DOHH2 (cell line): ENCODE data around the gene NUSAP1.

Experiments used
- H3F3A ChIP-seq: fragments of 200-600 bp; sonication (generic), shearing (Covaris generic); 2 replicates; pipeline ENCODE4 v1.6.0; 2016; ENCODE audit warnings: antibody characterized with exemption, mild to moderate bottlenecking; ENCODE audit not compliant: control insufficient read depth, insufficient read depth
- H3K27ac ChIP-seq: fragments of 200-600 bp; sonication (generic); 2 replicates; pipeline ENCODE4 v1.5.1; 2014; ENCODE audit warnings: low read depth, mild to moderate bottlenecking, low read length, moderate library complexity
- H3K27me3 ChIP-seq: fragments of 200-600 bp; sonication (generic); 2 replicates; pipeline ENCODE4 v1.6.1; 2014; ENCODE audit warnings: mild to moderate bottlenecking, low read length, mixed read lengths; ENCODE audit not compliant: control insufficient read depth
- H3K36me3 ChIP-seq: fragments of 200-600 bp; sonication (generic); 2 replicates; pipeline ENCODE4 v1.6.1; 2014; ENCODE audit warnings: mild to moderate bottlenecking, low read length, moderate library complexity, mixed read lengths; ENCODE audit not compliant: control insufficient read depth
- H3K4me1 ChIP-seq: fragments of 200-600 bp; sonication (generic); 2 replicates; pipeline ENCODE4 v1.6.1; 2014; ENCODE audit warnings: mild to moderate bottlenecking, low read length, mixed read lengths; ENCODE audit not compliant: control insufficient read depth
- H3K4me2 ChIP-seq: fragments of 200-600 bp; sonication (generic); 2 replicates; pipeline ENCODE4 v1.6.0; 2014; ENCODE audit warnings: mild to moderate bottlenecking, low read length, moderate library complexity
- H3K4me3 ChIP-seq: fragments of 200-600 bp; sonication (generic); 2 replicates; pipeline ENCODE4 v1.5.1; 2014; ENCODE audit warnings: mild to moderate bottlenecking, low read length, mixed read lengths
- H3K79me2 ChIP-seq: fragments of 200-600 bp; sonication (generic); 2 replicates; pipeline ENCODE4 v1.6.1; 2014; ENCODE audit warnings: mild to moderate bottlenecking, low read length, mixed read lengths; ENCODE audit not compliant: control insufficient read depth
- H3K9me2 ChIP-seq: fragments of 200-600 bp; sonication (generic); replicated peaks from 2 replicates; pipeline ENCODE4 v1.6.1; 2014; ENCODE audit warnings: mild to moderate bottlenecking, low read length, mixed read lengths; ENCODE audit not compliant: control insufficient read depth
- H3K9me3 ChIP-seq: fragments of 200-600 bp; sonication (generic); 2 replicates; pipeline ENCODE4 v1.6.1; 2014; ENCODE audit warnings: antibody characterized with exemption, low read length, mixed read lengths; ENCODE audit not compliant: control insufficient read depth, insufficient read depth
- H4K20me1 ChIP-seq: fragments of 200-600 bp; sonication (generic); 2 replicates; pipeline ENCODE4 v1.6.0; 2014; ENCODE audit warnings: low read depth, mild to moderate bottlenecking, antibody characterized with exemption, low read length, moderate library complexity; ENCODE audit not compliant: control insufficient read depth, insufficient read depth
- EZH2phosphoT487 ChIP-seq: fragments of 200-600 bp; sonication (generic); IDR thresholded peaks from 2 replicates; pipeline ENCODE4 v1.6.1; 2017; ENCODE audit warnings: borderline replicate concordance, mild to moderate bottlenecking, antibody characterized with exemption, low read length, moderate library complexity, mixed read lengths
- TF ChIP-seq, protein P1 (sequence below): fragments of 200-600 bp; sonication (generic); IDR thresholded peaks from one replicate; pipeline ENCODE4 v1.5.1; 2014; ENCODE audit warnings: antibody characterized with exemption, mild to moderate bottlenecking, low read depth, low read length; ENCODE audit not compliant: poor library complexity, severe bottlenecking

NUSAP1 gene

GRCh38 chr15:41337631-41338522 lies 5.2 kb downstream of the NUSAP1 start:
- Histone ChIP-seq H4K20me1 (peaks cover 31% of the 10 kb centered on the region; the same call in 1 of the 2 replicates), H3K36me3 (peaks cover 84% of the 10 kb centered on the region), H3K4me1 (peaks cover 25% of the 10 kb centered on the region), H3K4me3 (no peak overlapping the region), H3K79me2 (peaks cover 100% of the 10 kb centered on the region), H3F3A (peaks cover 3% of the 10 kb centered on the region; the same call in 1 of the 2 replicates), H3K27ac (no peak overlapping the region), H3K4me2 (no peak overlapping the region), H3K27me3 (no peaks in the 10 kb centered on the region), H3K9me3 (no peaks in the 10 kb centered on the region), H3K9me2 (no peaks in the 10 kb centered on the region)
- no peak for TF ChIP-seq EZH2phosphoT487
- TF ChIP-seq, protein P1, sequence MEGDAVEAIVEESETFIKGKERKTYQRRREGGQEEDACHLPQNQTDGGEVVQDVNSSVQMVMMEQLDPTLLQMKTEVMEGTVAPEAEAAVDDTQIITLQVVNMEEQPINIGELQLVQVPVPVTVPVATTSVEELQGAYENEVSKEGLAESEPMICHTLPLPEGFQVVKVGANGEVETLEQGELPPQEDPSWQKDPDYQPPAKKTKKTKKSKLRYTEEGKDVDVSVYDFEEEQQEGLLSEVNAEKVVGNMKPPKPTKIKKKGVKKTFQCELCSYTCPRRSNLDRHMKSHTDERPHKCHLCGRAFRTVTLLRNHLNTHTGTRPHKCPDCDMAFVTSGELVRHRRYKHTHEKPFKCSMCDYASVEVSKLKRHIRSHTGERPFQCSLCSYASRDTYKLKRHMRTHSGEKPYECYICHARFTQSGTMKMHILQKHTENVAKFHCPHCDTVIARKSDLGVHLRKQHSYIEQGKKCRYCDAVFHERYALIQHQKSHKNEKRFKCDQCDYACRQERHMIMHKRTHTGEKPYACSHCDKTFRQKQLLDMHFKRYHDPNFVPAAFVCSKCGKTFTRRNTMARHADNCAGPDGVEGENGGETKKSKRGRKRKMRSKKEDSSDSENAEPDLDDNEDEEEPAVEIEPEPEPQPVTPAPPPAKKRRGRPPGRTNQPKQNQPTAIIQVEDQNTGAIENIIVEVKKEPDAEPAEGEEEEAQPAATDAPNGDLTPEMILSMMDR = no peak

GRCh38 chr15:41340189-41340695 lies 7.6 kb downstream of the NUSAP1 start:
- H3K4me3 ChIP-seq = no peak overlapping the region
- H3K36me3 ChIP-seq = peaks cover 86% of the 10 kb centered on the region
- H3K9me3 ChIP-seq = no peaks in the 10 kb centered on the region

DNA sequence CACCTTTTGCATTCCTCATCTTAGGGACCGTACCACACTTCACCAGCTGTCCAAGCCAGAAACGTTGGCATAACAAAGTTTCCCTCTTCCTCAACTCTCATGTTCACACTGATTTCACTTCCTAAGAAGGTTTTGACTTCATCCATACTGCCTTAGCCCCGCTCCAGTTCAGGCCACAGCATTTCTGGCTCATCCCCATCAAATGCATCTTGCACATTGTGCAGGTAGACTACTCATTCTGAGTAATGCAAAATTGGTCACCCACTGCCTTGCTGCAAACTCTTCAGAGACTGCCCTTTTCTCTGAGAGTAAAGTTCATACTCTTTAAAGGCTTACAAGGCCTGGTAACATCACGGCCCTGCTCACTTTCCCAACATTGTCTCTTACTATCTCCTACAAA lies 8.8 kb downstream of the NUSAP1 start:
- no peaks in the 10 kb centered on the region for H3F3A ChIP-seq
- H3K36me3 ChIP-seq = peaks cover 95% of the 10 kb centered on the region
- H3K4me1 ChIP-seq = peaks cover 14% of the 10 kb centered on the region
- no peaks in the 10 kb centered on the region for H3K9me2 ChIP-seq
- no peak overlapping the region for H3K27ac ChIP-seq
- H3K4me2 ChIP-seq = no peak overlapping the region
- H3K4me3 ChIP-seq = no peak overlapping the region
- no peaks in the 10 kb centered on the region for H3K9me3 ChIP-seq
- TF ChIP-seq, protein P1 = no peak
- TF ChIP-seq EZH2phosphoT487 = no peak
- H3K27me3 ChIP-seq = no peaks in the 10 kb centered on the region
- H3K79me2 ChIP-seq = peaks cover 97% of the 10 kb centered on the region
- H4K20me1 ChIP-seq = peaks cover 23% of the 10 kb centered on the region; the same call in 1 of the 2 replicates

More at GRCh38 chr15:41340189-41340695, 7.6 kb downstream of the NUSAP1 start:
- TF ChIP-seq, protein P1 = no peak
- TF ChIP-seq EZH2phosphoT487 = no peak
- H3K4me2 ChIP-seq = no peak overlapping the region
- H3K79me2 ChIP-seq = peaks cover 99% of the 10 kb centered on the region
- no peaks in the 10 kb centered on the region for H3K9me2 ChIP-seq
- no peaks in the 10 kb centered on the region for H3F3A ChIP-seq
- H3K4me1 ChIP-seq = peaks cover 18% of the 10 kb centered on the region
- no peaks in the 10 kb centered on the region for H3K27me3 ChIP-seq
- H4K20me1 ChIP-seq = peaks cover 25% of the 10 kb centered on the region; the same call in 1 of the 2 replicates
- no peak overlapping the region for H3K27ac ChIP-seq
